ENCODE results near the gene ZDHHC9. TPM values are rescaled to one million over a fixed set of nuclear protein-coding genes. Genes with fewer than 3 reads are reported as not detected.

Gene ZDHHC9
- total and polyA plus RNA-seq, 9 donors, result 8.3 to 34.6 (median 16.6) TPM

- Histone ChIP-seq H3K4me3 (no peak overlapping the region), H3K27ac (no peak overlapping the region), H3K9me3 (no peaks in the 10 kb centered on the region), H3K36me3 (no peaks in the 10 kb centered on the region), H3K27me3 (no peaks in the 10 kb centered on the region), H3K4me1 (ENCODE audit: insufficient read depth) (no peaks in the 10 kb centered on the region)
- no peak for DNase-seq
- intact Hi-C loops (cut with DNase I), result no loop called here
- TF ChIP-seq EP300 (IDR thresholded peaks at IDR 0.05) (no peak), POLR2A (IDR thresholded peaks at IDR 0.05) (no peak)
- TF ChIP-seq, protein P1, sequence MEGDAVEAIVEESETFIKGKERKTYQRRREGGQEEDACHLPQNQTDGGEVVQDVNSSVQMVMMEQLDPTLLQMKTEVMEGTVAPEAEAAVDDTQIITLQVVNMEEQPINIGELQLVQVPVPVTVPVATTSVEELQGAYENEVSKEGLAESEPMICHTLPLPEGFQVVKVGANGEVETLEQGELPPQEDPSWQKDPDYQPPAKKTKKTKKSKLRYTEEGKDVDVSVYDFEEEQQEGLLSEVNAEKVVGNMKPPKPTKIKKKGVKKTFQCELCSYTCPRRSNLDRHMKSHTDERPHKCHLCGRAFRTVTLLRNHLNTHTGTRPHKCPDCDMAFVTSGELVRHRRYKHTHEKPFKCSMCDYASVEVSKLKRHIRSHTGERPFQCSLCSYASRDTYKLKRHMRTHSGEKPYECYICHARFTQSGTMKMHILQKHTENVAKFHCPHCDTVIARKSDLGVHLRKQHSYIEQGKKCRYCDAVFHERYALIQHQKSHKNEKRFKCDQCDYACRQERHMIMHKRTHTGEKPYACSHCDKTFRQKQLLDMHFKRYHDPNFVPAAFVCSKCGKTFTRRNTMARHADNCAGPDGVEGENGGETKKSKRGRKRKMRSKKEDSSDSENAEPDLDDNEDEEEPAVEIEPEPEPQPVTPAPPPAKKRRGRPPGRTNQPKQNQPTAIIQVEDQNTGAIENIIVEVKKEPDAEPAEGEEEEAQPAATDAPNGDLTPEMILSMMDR (IDR thresholded peaks at IDR 0.05), result no peak
- WGBS, 3 donors, result 80 to 82% (median 82%) methylated on average over 11 of the region's 11 CpGs
Measured at GRCh38 chrX:129783291-129783713, 60.4 kb downstream of the ZDHHC9 start.

GRCh38 chrX:129782706-129783105 is 61.0 kb downstream of the ZDHHC9 start:
- intact Hi-C loops (cut with DNase I), result no loop called here
- H3K4me1 ChIP-seq (ENCODE audit: insufficient read depth), result no peaks in the 10 kb centered on the region
- H3K27ac ChIP-seq, result no peak overlapping the region
- no peak overlapping the region for H3K4me3 ChIP-seq
- 69 to 76% (median 75%) methylated on average over 4 of the region's 4 CpGs for WGBS, 3 donors
- DNase-seq, result no peak
- TF ChIP-seq POLR2A (IDR thresholded peaks at IDR 0.05) (no peak), EP300 (IDR thresholded peaks at IDR 0.05) (no peak)
- TF ChIP-seq, protein P1 (IDR thresholded peaks at IDR 0.05), result no peak
- H3K36me3 ChIP-seq, result no peaks in the 10 kb centered on the region
- no peaks in the 10 kb centered on the region for H3K27me3 ChIP-seq
- H3K9me3 ChIP-seq, result no peaks in the 10 kb centered on the region

DNA sequence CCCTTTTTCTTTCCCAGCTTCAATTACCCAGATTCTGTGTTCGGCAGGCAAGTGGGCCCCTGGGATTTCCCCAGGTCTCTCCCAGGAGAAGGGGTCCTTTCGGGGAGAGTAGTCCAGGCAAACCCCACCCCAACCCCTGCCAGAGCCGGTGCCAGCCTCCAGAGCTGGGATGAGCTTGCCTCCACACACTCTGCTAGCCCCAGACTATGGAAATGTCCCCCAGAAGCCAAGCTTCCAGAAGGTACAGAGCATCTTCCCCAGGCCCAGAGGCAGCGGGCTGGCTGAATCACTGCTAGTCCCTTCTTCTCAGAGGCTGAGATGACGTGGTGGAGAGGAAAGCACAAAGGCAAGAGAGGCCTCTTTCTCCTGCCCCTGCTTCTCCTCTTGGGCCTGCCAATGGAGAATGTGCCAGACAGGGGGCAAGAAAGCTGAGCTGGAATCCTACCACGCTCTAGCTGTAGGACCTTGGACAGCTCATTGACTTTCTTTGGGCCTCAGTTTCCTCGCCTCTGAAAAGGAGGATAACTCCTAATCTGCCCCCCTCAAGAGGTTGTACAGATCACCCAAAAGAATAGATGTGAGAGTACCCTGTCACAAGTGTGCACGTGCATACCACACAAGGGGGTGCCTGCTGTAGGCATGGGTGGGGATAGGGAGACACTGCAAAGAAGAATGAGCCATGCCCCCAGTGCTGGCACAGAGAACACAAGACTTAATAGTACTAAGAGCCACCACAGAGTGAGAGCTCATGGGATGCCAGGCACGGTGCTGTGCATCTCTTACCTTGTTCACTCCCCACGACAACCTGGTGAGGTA is 61.8 kb downstream of the ZDHHC9 start:
- H3K27me3 ChIP-seq, result no peaks in the 10 kb centered on the region
- H3K36me3 ChIP-seq, result no peaks in the 10 kb centered on the region
- TF ChIP-seq, protein P1 (IDR thresholded peaks at IDR 0.05), result no peak
- TF ChIP-seq POLR2A (IDR thresholded peaks at IDR 0.05), result no peak
- TF ChIP-seq EP300 (IDR thresholded peaks at IDR 0.05), result no peak
- H3K27ac ChIP-seq, result no peak overlapping the region
- DNase-seq, result no peak
- H3K9me3 ChIP-seq, result no peaks in the 10 kb centered on the region
- intact Hi-C loops (cut with DNase I), result no loop called here
- H3K4me3 ChIP-seq, result no peak overlapping the region
- no peaks in the 10 kb centered on the region for H3K4me1 ChIP-seq (ENCODE audit: insufficient read depth)
- 73 to 84% (median 82%) methylated on average over 10 of the region's 10 CpGs for WGBS, 3 donors

DNA sequence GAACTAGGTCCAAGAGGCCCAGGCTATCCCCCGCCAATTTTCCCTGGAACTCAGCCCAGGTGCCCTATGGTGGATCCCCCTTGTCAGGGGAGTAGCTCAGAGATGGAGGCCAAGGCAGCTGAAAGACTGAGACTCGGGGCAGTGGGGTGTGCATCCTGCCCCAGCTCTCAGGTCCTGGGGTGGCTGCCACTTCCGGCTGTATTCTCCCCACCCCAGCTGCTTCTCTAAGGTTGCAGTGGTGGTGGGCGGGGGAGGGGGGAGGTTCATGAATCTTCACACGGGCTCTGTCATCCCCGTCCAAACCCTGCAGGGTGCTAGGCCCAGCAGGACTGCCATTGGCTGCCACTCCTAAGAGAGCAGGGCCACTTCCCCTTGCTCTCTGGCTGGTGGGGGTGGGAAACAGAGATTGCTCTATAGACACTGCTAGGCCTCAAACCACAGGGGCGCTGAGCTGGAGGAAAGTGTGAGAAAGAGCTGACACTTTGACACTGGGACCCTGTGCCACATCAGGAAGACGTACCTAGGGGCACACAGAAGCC is 62.5 kb downstream of the ZDHHC9 start:
- Histone ChIP-seq H3K27me3 (no peaks in the 10 kb centered on the region), H3K9me3 (no peaks in the 10 kb centered on the region), H3K27ac (no peak overlapping the region), H3K4me1 (ENCODE audit: insufficient read depth) (no peaks in the 10 kb centered on the region), H3K4me3 (no peak overlapping the region), H3K36me3 (no peaks in the 10 kb centered on the region)
- TF ChIP-seq, protein P1 (IDR thresholded peaks at IDR 0.05), result no peak
- TF ChIP-seq POLR2A (IDR thresholded peaks at IDR 0.05) (no peak), EP300 (IDR thresholded peaks at IDR 0.05) (no peak)
- no peak for DNase-seq
- intact Hi-C loops (cut with DNase I), result no loop called here
- WGBS, 3 donors, result 59 to 70% (median 61%) methylated on average over 7 to 8 of the region's 8 CpGs

Measured in ovary (tissue), 9 donors.